HG02885 (cell line): ENCODE measurements around the gene ESPNL.

ENCODE experiments used
- ATAC-seq: cut with Tn5 transposase; IDR thresholded peaks from one replicate; pipeline ENCODE4 v1.9.1; 2021; ENCODE audit warnings: mild to moderate bottlenecking; ENCODE audit not compliant: unreplicated experiment, poor library complexity

The ESPNL gene

GRCh38 chr2:238097988-238098871 is 1.9 kb upstream of the ESPNL start:
- ATAC-seq = peak; percentile 65

GRCh38 chr2:238098901-238099713 is 1.0 kb upstream of the ESPNL start:
- ATAC-seq = peak; percentile 28

GRCh38 chr2:238099714-238100048 is 459 bp upstream of the ESPNL start:
- no peak for ATAC-seq

- no peak for ATAC-seq
Measured at GRCh38 chr2:238100821-238101771, 956 bp downstream of the ESPNL start.

GRCh38 chr2:238101891-238102841 is 2.0 kb downstream of the ESPNL start:
- no peak for ATAC-seq

GRCh38 chr2:238102865-238103264 is 2.7 kb downstream of the ESPNL start:
- no peak for ATAC-seq

GRCh38 chr2:238103465-238104225 is 3.5 kb downstream of the ESPNL start:
- no peak for ATAC-seq

GRCh38 chr2:238104226-238104690 is 4.1 kb downstream of the ESPNL start:
- ATAC-seq = no peak

GRCh38 chr2:238104691-238105371 is 4.7 kb downstream of the ESPNL start:
- ATAC-seq = no peak

GRCh38 chr2:238105506-238106338 is 5.6 kb downstream of the ESPNL start:
- ATAC-seq = no peak

- ATAC-seq = no peak
Measured at GRCh38 chr2:238106339-238106697, 6.2 kb downstream of the ESPNL start.

- ATAC-seq = peak; percentile 22
Measured at GRCh38 chr2:238106698-238107524, 6.8 kb downstream of the ESPNL start.

- ATAC-seq = peak; percentile 81
Measured at GRCh38 chr2:238107525-238108422, 7.6 kb downstream of the ESPNL start.

GRCh38 chr2:238108423-238109183 is 8.5 kb downstream of the ESPNL start:
- peak; percentile 59 for ATAC-seq

- ATAC-seq = no peak
Measured at GRCh38 chr2:238113611-238114010, 13.5 kb downstream of the ESPNL start.
